Hepatocyte (in vitro differentiated cells): ENCODE measurements around the gene IL1RAPL1.

ENCODE experiments used
- EZH2 ChIP-seq: fragments of 200-600 bp; sonication (generic); IDR thresholded peaks from 2 replicates; pipeline ENCODE4 v1.6.1; 2016; ENCODE audit warnings: antibody characterized with exemption, mild to moderate bottlenecking, borderline replicate concordance
- TF ChIP-seq, protein P1 (sequence below): fragments of 200-600 bp; sonication (generic); IDR thresholded peaks from 2 replicates; pipeline ENCODE4 v1.5.1; 2016; ENCODE audit warnings: antibody characterized with exemption, mild to moderate bottlenecking; ENCODE audit not compliant: poor library complexity

DNA sequence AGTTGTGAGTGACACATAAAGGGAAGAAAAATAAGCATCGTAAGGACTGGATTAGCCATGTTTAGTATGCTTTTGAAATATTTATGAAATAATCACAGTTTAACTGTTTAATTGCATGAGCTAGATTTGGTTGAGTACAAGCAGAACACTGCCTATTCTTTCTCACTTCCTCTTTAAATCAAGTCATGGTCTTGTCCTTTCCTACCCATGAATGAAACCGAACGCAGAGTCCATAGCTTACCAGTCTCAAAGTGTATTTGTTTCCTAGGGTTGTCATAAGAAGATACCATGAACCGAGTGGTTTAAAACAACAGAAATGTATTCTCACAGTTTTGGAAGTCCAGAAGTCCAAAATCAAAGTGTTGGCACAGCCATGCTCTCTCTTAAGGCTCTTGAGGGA lies 944.1 kb downstream of the IL1RAPL1 start:
- TF ChIP-seq, protein P1, sequence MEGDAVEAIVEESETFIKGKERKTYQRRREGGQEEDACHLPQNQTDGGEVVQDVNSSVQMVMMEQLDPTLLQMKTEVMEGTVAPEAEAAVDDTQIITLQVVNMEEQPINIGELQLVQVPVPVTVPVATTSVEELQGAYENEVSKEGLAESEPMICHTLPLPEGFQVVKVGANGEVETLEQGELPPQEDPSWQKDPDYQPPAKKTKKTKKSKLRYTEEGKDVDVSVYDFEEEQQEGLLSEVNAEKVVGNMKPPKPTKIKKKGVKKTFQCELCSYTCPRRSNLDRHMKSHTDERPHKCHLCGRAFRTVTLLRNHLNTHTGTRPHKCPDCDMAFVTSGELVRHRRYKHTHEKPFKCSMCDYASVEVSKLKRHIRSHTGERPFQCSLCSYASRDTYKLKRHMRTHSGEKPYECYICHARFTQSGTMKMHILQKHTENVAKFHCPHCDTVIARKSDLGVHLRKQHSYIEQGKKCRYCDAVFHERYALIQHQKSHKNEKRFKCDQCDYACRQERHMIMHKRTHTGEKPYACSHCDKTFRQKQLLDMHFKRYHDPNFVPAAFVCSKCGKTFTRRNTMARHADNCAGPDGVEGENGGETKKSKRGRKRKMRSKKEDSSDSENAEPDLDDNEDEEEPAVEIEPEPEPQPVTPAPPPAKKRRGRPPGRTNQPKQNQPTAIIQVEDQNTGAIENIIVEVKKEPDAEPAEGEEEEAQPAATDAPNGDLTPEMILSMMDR: no peak
- no peak for TF ChIP-seq EZH2
